Endothelial cell of umbilical vein (primary cell): ENCODE data around the gene CAPS. TPM values are rescaled to one million over a fixed set of nuclear protein-coding genes. Genes with fewer than 3 reads are reported as not detected.

Experiments
- BruUV-seq: library from RNA; stranded (reverse); fragments of 400-500 nt; replicated peaks from 2 replicates; lab custom pipeline; 2021; lab: Mats Ljungman, UMichigan
- CTCF ChIA-PET: fragments of 300-600, 350-600 bp; sonication (Branson Sonifier 250); formaldehyde crosslinking; loops from one replicate; lab custom pipeline; 2021; ENCODE audit warnings: antibody characterized with exemption, inconsistent platforms; lab: Charles Lee
- POLR2A ChIA-PET: fragments of 300-600, 350-600 bp; sonication (Branson Sonifier 250); formaldehyde crosslinking; loops from one replicate; lab custom pipeline; 2021; ENCODE audit warnings: antibody characterized with exemption, inconsistent platforms; lab: Charles Lee
- DNase-seq: peaks from one replicate; pipeline ENCODE4 v3.0.0-alpha.2; 2011; ENCODE audit warnings: low read depth, low spot score
- FAIRE-seq: peaks from 2 replicates; lab custom pipeline; 2011; peaks lifted over from hg19 to GRCh38; lab: Jason Lieb, UNC
- H2AFZ ChIP-seq: 2 replicates; pipeline ENCODE4 v1.6.0; 2012; ENCODE audit warnings: low read depth, low read length, control low read depth, inconsistent platforms
- H3K27ac ChIP-seq: 2 replicates; pipeline ENCODE4 v1.5.1; 2011; ENCODE audit warnings: low read depth, mild to moderate bottlenecking, control low read depth, low read length, moderate library complexity; ENCODE audit not compliant: insufficient read depth
- H3K27me3 ChIP-seq, 2 experiments: 2 replicates each; pipeline versions ENCODE4 v1.6.0 to v1.6.1; 2011; ENCODE audit warnings: low read length in 2 of 2, mixed read lengths in 1 of 2; ENCODE audit not compliant: control insufficient read depth in 2 of 2, insufficient read depth in 2 of 2
- H3K36me3 ChIP-seq, 2 experiments: 2 replicates in 1 of 2; 3 replicates in 1 of 2; pipeline ENCODE4 v1.5.1; 2011; ENCODE audit warnings: low read length in 2 of 2, mild to moderate bottlenecking in 1 of 2, moderate library complexity in 1 of 2; ENCODE audit not compliant: control insufficient read depth in 2 of 2, insufficient read depth in 2 of 2; ENCODE audit errors: extremely low read depth in 1 of 2
- H3K4me1 ChIP-seq: 3 replicates; pipeline ENCODE4 v1.5.1; 2011; ENCODE audit warnings: mild to moderate bottlenecking, low read length; ENCODE audit not compliant: control insufficient read depth, insufficient read depth; ENCODE audit errors: extremely low read depth
- H3K4me2 ChIP-seq: 2 replicates; pipeline ENCODE4 v1.6.1; 2011; ENCODE audit warnings: low read length, control low read depth, mixed read lengths; ENCODE audit not compliant: insufficient read depth
- H3K4me3 ChIP-seq, 3 experiments: fragments of 200-600 bp in 1 of 3; sonication (generic), shearing (Covaris generic) in 1 of 3; replicated peaks in 1 of 3; 2 replicates each; pipeline ENCODE4 v1.5.1; 2011 to 2016; ENCODE audit warnings: control low read depth in 3 of 3, low read length in 3 of 3, mild to moderate bottlenecking in 2 of 3, inconsistent platforms in 1 of 3, low read depth in 1 of 3, moderate library complexity in 1 of 3; ENCODE audit not compliant: insufficient read depth in 1 of 3
- H3K79me2 ChIP-seq: 2 replicates; pipeline ENCODE4 v1.6.0; 2012; ENCODE audit warnings: low read length, inconsistent platforms; ENCODE audit not compliant: control insufficient read depth, insufficient read depth
- H3K9ac ChIP-seq: replicated peaks from 2 replicates; pipeline ENCODE3; 2011; ENCODE audit warnings: low read length, control low read depth; ENCODE audit not compliant: insufficient read depth; ENCODE audit errors: extremely low read depth
- H3K9me1 ChIP-seq: replicated peaks from 3 replicates; pipeline ENCODE4 v1.6.0; 2011; ENCODE audit warnings: mild to moderate bottlenecking, low read length; ENCODE audit not compliant: control insufficient read depth, insufficient read depth; ENCODE audit errors: extremely low read depth
- H3K9me3 ChIP-seq: replicated peaks from 2 replicates; pipeline ENCODE4 v1.5.1; 2012; ENCODE audit warnings: low read length, inconsistent platforms; ENCODE audit not compliant: control insufficient read depth, insufficient read depth
- H4K20me1 ChIP-seq: replicated peaks from 2 replicates; pipeline ENCODE3; 2011; ENCODE audit warnings: mild to moderate bottlenecking, low read length; ENCODE audit not compliant: control insufficient read depth, insufficient read depth; ENCODE audit errors: extremely low read depth
- CTCF ChIP-seq, 2 donors: IDR thresholded peaks; 1 replicate in 1 of 2; 2 replicates in 1 of 2; pipeline ENCODE4 v1.5.1; 2011; ENCODE audit warnings: low read length in 2 of 2, mild to moderate bottlenecking in 2 of 2, moderate library complexity in 2 of 2, control low read depth in 1 of 2, inconsistent platforms in 1 of 2, low read depth in 1 of 2; ENCODE audit not compliant: insufficient read depth in 1 of 2; ENCODE audit errors: extremely low read depth in 1 of 2
- EZH2 ChIP-seq: IDR thresholded peaks from 2 replicates; pipeline ENCODE4 v1.6.1; 2012; ENCODE audit warnings: borderline replicate concordance, low read depth, mild to moderate bottlenecking, moderate library complexity, low read length, inconsistent platforms; ENCODE audit not compliant: severe bottlenecking
- JUN ChIP-seq: IDR thresholded peaks from 2 replicates; pipeline ENCODE4 v1.6.1; 2011; ENCODE audit warnings: borderline replicate concordance, low read depth; ENCODE audit not compliant: insufficient read length, insufficient read depth
- MAX ChIP-seq: IDR thresholded peaks from 2 replicates; pipeline ENCODE4 v1.6.1; 2011; ENCODE audit not compliant: insufficient read depth, insufficient read length
- POLR2A ChIP-seq: IDR thresholded peaks from 2 replicates; pipeline ENCODE4 v1.6.1; 2012; ENCODE audit warnings: low read depth, mild to moderate bottlenecking, control low read depth, low read length
- dilution Hi-C: fragments of 300-500 bp; cut with MboI; formaldehyde crosslinking; loops from one replicate; pipeline ENCODE4 v1.15.0; 2019; ENCODE audit warnings: low sequenced_read_pairs; ENCODE audit not compliant: extremely low pct_ligation_motif_present
- intact Hi-C: fragments of 100-400 bp; cut with micrococcal nuclease; formaldehyde crosslinking; loops from one replicate; pipeline ENCODE4 v1.10.0; 2022
- polyA plus RNA-seq, 4 experiments: library from polyadenylated mRNA; depleted of rRNA in 3 of 4; stranded (reverse) in 3 of 4; unstranded in 1 of 4; fragments of >200 nt; gene quantifications; 2 replicates each; pipeline versions ENCODE4 v1.2.1 to v1.2.3, GENCODE V29; 2011 to 2012; ENCODE audit warnings: missing spikeins in 1 of 4
- total RNA-seq: library from RNA; stranded (reverse); gene quantifications from 2 replicates; pipeline ENCODE4 v1.2.3, GENCODE V29; 2021

The CAPS gene
- total and polyA plus RNA-seq, 2 donors (not counting 3 experiments of a cell fraction or from before 2014, with no cell fraction given) = 6.9 to 8.9 TPM

- DNase-seq = peak; percentile 18
Measured at GRCh38 chr19:5907241-5907640, 6.8 kb upstream of the CAPS start.

More at GRCh38 chr19:5907241-5907640, 6.8 kb upstream of the CAPS start:
- FAIRE-seq = no peak
- Histone ChIP-seq H3K4me1 (peaks cover 8% of the 10 kb centered on the region), H3K9me1 (no peaks in the 10 kb centered on the region), H3K36me3 (peaks cover 0 to 2% of the 10 kb centered on the region in 2 experiments), H3K79me2 (peaks cover 12% of the 10 kb centered on the region), H3K9ac (no peak overlapping the region), H2AFZ (no peak overlapping the region), H3K27ac (no peak overlapping the region), H3K4me3 (no peak overlapping the region), H3K27me3 (no peaks in the 10 kb centered on the region), H3K9me3 (no peaks in the 10 kb centered on the region), H4K20me1 (no peaks in the 10 kb centered on the region), H3K4me2 (no peak overlapping the region)
- BruUV-seq = no TSS peak
- intact Hi-C loops (loop anchor here (10.0 kb wide), 1 partner anchor 208 kb away; the partner anchor contains the start of gene RFX2), dilution Hi-C loops (no loop called here)
- TF ChIP-seq POLR2A (no peak), EZH2 (no peak), JUN (no peak), MAX (no peak), CTCF (IDR thresholded peaks at IDR 0.05; ENCODE audit: extremely low read depth in 1 of 2, insufficient read depth in 1 of 2, low read depth in 1 of 2, low read length in 2 of 2) (no peak)
- ChIA-PET POLR2A (no interaction called here), CTCF (interaction anchor here (1.2 kb wide), 1 partner anchor 103 kb away, joined by 4 read pairs; no protein-coding TSS in a partner anchor)
